H1 (cell line): ENCODE data around the gene PTPRT. TPM values are rescaled to one million over a fixed set of nuclear protein-coding genes. Genes with fewer than 3 reads are reported as not detected.

ENCODE experiments used
- CTCF ChIA-PET: fragments of 300-600 bp; sonication (Branson Sonifier 250); formaldehyde crosslinking; loops from one replicate; lab custom pipeline; 2021; ENCODE audit not compliant: partially characterized antibody; lab: Charles Lee
- POLR2A ChIA-PET: fragments of 300-600 bp; sonication (Branson Sonifier 250); formaldehyde crosslinking; loops from one replicate; lab custom pipeline; 2021; ENCODE audit warnings: inconsistent platforms; ENCODE audit not compliant: partially characterized antibody; lab: Charles Lee
- DNase-seq, 2 experiments: peaks; one replicate each; pipeline versions ENCODE4 v3.0.0 to v3.0.0-alpha.2; 2010 to 2022; ENCODE audit warnings: low spot score in 2 of 2, low read depth in 1 of 2, mixed read lengths in 1 of 2
- FAIRE-seq: peaks from 2 replicates; lab custom pipeline; 2011; peaks lifted over from hg19 to GRCh38; lab: Jason Lieb, UNC
- H2AFZ ChIP-seq: 2 replicates; pipeline ENCODE4 v1.8.1; 2012; ENCODE audit warnings: low read length, inconsistent platforms
- H2AK5ac ChIP-seq: 2 replicates; pipeline ENCODE4 v1.6.1; 2013; ENCODE audit warnings: low read depth, low read length
- H2BK120ac ChIP-seq: replicated peaks from 2 replicates; pipeline ENCODE3; 2013; ENCODE audit warnings: low read depth, low read length, inconsistent platforms
- H2BK12ac ChIP-seq: 2 replicates; pipeline ENCODE4 v1.6.1; 2013; ENCODE audit warnings: low read depth, low read length
- H2BK15ac ChIP-seq: 2 replicates; pipeline ENCODE4 v1.6.1; 2013; ENCODE audit warnings: low read length
- H2BK20ac ChIP-seq: 2 replicates; pipeline ENCODE4 v1.6.1; 2013; ENCODE audit warnings: low read length
- H2BK5ac ChIP-seq: 2 replicates; pipeline ENCODE4 v1.6.1; 2013; ENCODE audit warnings: low read depth, low read length
- H3K14ac ChIP-seq: 2 replicates; pipeline ENCODE4 v1.6.1; 2013; ENCODE audit warnings: inconsistent platforms; ENCODE audit not compliant: insufficient read length
- H3K18ac ChIP-seq: 2 replicates; pipeline ENCODE4 v1.6.1; 2013; ENCODE audit warnings: low read length; ENCODE audit errors: extremely low read depth
- H3K23ac ChIP-seq: 2 replicates; pipeline ENCODE4 v1.6.1; 2013; ENCODE audit warnings: inconsistent platforms; ENCODE audit not compliant: insufficient read length
- H3K23me2 ChIP-seq: 2 replicates; pipeline ENCODE4 v1.6.1; 2013; ENCODE audit warnings: low read depth, low read length
- H3K27ac ChIP-seq: 2 replicates; pipeline ENCODE4 v1.6.1; 2011; ENCODE audit warnings: low read depth, low read length, inconsistent platforms
- H3K27me3 ChIP-seq, 4 experiments: replicated peaks in 1 of 4; 1 replicate in 1 of 4; 2 replicates in 3 of 4; pipeline versions ENCODE4 v1.6.1 to v1.8.1; 2011 to 2013; ENCODE audit warnings: low read length in 3 of 4, mild to moderate bottlenecking in 3 of 4, inconsistent platforms in 2 of 4, mixed read lengths in 2 of 4, moderate library complexity in 1 of 4; ENCODE audit not compliant: control insufficient read depth in 3 of 4, insufficient read depth in 3 of 4; ENCODE audit errors: extremely low read depth in 1 of 4
- H3K36me3 ChIP-seq, 4 experiments: 2 replicates each; pipeline versions ENCODE4 v1.6.1 to v1.8.1; 2011 to 2013; ENCODE audit warnings: mild to moderate bottlenecking in 4 of 4, low read length in 3 of 4, moderate library complexity in 2 of 4, control low read depth in 1 of 4, inconsistent platforms in 1 of 4; ENCODE audit not compliant: insufficient read depth in 4 of 4, control insufficient read depth in 2 of 4
- H3K4ac ChIP-seq: replicated peaks from 2 replicates; pipeline ENCODE3; 2013; ENCODE audit warnings: low read length, low read depth, mixed read lengths, inconsistent platforms; ENCODE audit not compliant: insufficient read length
- H3K4me1 ChIP-seq, 4 experiments: replicated peaks in 1 of 4; 1 replicate in 1 of 4; 2 replicates in 3 of 4; pipeline versions ENCODE4 v1.6.1 to v1.8.1; 2011 to 2013; ENCODE audit warnings: low read length in 3 of 4, inconsistent platforms in 2 of 4, mixed read lengths in 1 of 4; ENCODE audit not compliant: insufficient read depth in 4 of 4, control insufficient read depth in 3 of 4
- H3K4me2 ChIP-seq, 2 experiments: 2 replicates each; pipeline versions ENCODE4 v1.6.1 to v1.8.1; 2011 to 2013; ENCODE audit warnings: low read depth in 2 of 2, low read length in 2 of 2, control low read depth in 1 of 2, inconsistent platforms in 1 of 2, mild to moderate bottlenecking in 1 of 2; ENCODE audit not compliant: insufficient read depth in 1 of 2
- H3K4me3 ChIP-seq, 4 experiments: fragments of 200-600, 300-600 bp in 1 of 4; sonication (generic), shearing (Covaris generic), sonication (Bioruptor Twin) in 1 of 4; 2 replicates each; pipeline versions ENCODE4 v1.5.1 to v1.8.1; 2011 to 2016; ENCODE audit warnings: low read length in 4 of 4, low read depth in 3 of 4, control low read depth in 2 of 4, inconsistent platforms in 2 of 4, mild to moderate bottlenecking in 2 of 4, mixed read lengths in 1 of 4, moderate library complexity in 1 of 4; ENCODE audit not compliant: insufficient read depth in 2 of 4; ENCODE audit errors: extremely low read depth in 1 of 4
- H3K56ac ChIP-seq: replicated peaks from 2 replicates; pipeline ENCODE3; 2013; ENCODE audit warnings: low read depth, mild to moderate bottlenecking, mixed read lengths, low read length, inconsistent platforms; ENCODE audit not compliant: insufficient read length
- H3K79me1 ChIP-seq: 2 replicates; pipeline ENCODE4 v1.6.1; 2013; ENCODE audit warnings: low read depth, low read length, control low read depth
- H3K79me2 ChIP-seq, 2 experiments: 2 replicates each; pipeline versions ENCODE4 v1.6.1 to v1.8.1; 2012 to 2013; ENCODE audit warnings: low read length in 2 of 2, mild to moderate bottlenecking in 2 of 2, inconsistent platforms in 1 of 2; ENCODE audit not compliant: insufficient read depth in 2 of 2, control insufficient read depth in 1 of 2
- H3K9ac ChIP-seq, 4 experiments: replicated peaks in 1 of 4; 1 replicate in 1 of 4; 2 replicates in 3 of 4; pipeline versions ENCODE4 v1.6.1 to v1.8.1; 2011 to 2013; ENCODE audit warnings: low read depth in 3 of 4, low read length in 3 of 4, control low read depth in 2 of 4, mild to moderate bottlenecking in 2 of 4, moderate library complexity in 2 of 4, inconsistent platforms in 1 of 4; ENCODE audit errors: extremely low read depth in 1 of 4
- H3K9me3 ChIP-seq, 2 experiments: 2 replicates each; pipeline versions ENCODE4 v1.6.1 to v1.8.1; 2012 to 2013; ENCODE audit warnings: mild to moderate bottlenecking in 2 of 2, moderate library complexity in 2 of 2, control low read depth in 1 of 2, inconsistent platforms in 1 of 2, low read depth in 1 of 2, low read length in 1 of 2, mixed read lengths in 1 of 2; ENCODE audit not compliant: insufficient read depth in 2 of 2
- H4K20me1 ChIP-seq, 2 experiments: replicated peaks in 1 of 2; 2 replicates each; pipeline versions ENCODE3 to v1.8.1; 2011 to 2013; ENCODE audit warnings: inconsistent platforms in 2 of 2, low read length in 2 of 2, mild to moderate bottlenecking in 1 of 2; ENCODE audit not compliant: insufficient read depth in 2 of 2, control insufficient read depth in 1 of 2
- H4K5ac ChIP-seq: 2 replicates; pipeline ENCODE4 v1.6.1; 2013; ENCODE audit warnings: low read length, low read depth, mixed read lengths, inconsistent platforms; ENCODE audit not compliant: insufficient read length
- H4K8ac ChIP-seq: 2 replicates; pipeline ENCODE4 v1.8.0; 2013; ENCODE audit warnings: mild to moderate bottlenecking, moderate library complexity, low read length, inconsistent platforms; ENCODE audit not compliant: insufficient read depth; ENCODE audit errors: extremely low read depth
- H4K91ac ChIP-seq: replicated peaks from 2 replicates; pipeline ENCODE3; 2013; ENCODE audit warnings: low read length, mixed read lengths, inconsistent platforms; ENCODE audit not compliant: insufficient read length
- ATF3 ChIP-seq: IDR thresholded peaks from 2 replicates; pipeline ENCODE4 v1.6.1; 2011; ENCODE audit warnings: low read depth, mild to moderate bottlenecking, low read length; ENCODE audit not compliant: insufficient read depth
- BRCA1 ChIP-seq: IDR thresholded peaks from 2 replicates; pipeline ENCODE4 v1.6.1; 2012; ENCODE audit warnings: low read depth, low read length, improper control_type of control experiment
- E2F6 ChIP-seq: IDR thresholded peaks from 2 replicates; pipeline ENCODE4 v1.6.1; 2012; ENCODE audit warnings: inconsistent platforms
- EP300 ChIP-seq, 2 experiments: IDR thresholded peaks; 1 replicate in 1 of 2; 2 replicates in 1 of 2; pipeline ENCODE4 v1.6.1; 2011 to 2012; ENCODE audit warnings: low read depth in 2 of 2, low read length in 2 of 2, mild to moderate bottlenecking in 2 of 2, borderline replicate concordance in 1 of 2, inconsistent platforms in 1 of 2, moderate library complexity in 1 of 2
- GTF2F1 ChIP-seq: IDR thresholded peaks from 2 replicates; pipeline ENCODE4 v1.6.1; 2012; ENCODE audit warnings: low read depth, low read length, improper control_type of control experiment, borderline replicate concordance
- KDM5A ChIP-seq: fragments of 200-600 bp; IDR thresholded peaks from 2 replicates; pipeline ENCODE4 v1.7.1; 2012; ENCODE audit warnings: mild to moderate bottlenecking, low read length, inconsistent platforms, mixed read lengths
- MAX ChIP-seq: IDR thresholded peaks from 2 replicates; pipeline ENCODE4 v1.6.1; 2012; ENCODE audit warnings: inconsistent platforms
- RNF2 ChIP-seq: fragments of 200-900, 300-1000 bp; sonication (generic); IDR thresholded peaks from 2 replicates; pipeline ENCODE4 v1.7.1; 2016; ENCODE audit warnings: borderline replicate concordance, low read depth, mild to moderate bottlenecking, antibody characterized with exemption, low read length; ENCODE audit not compliant: poor library complexity, severe bottlenecking; ENCODE audit errors: missing control alignments
- SIRT6 ChIP-seq: IDR thresholded peaks from one replicate; pipeline ENCODE4 v1.7.1; 2012; ENCODE audit warnings: low read length, inconsistent platforms
- SP2 ChIP-seq: IDR thresholded peaks from 2 replicates; pipeline ENCODE4 v1.6.1; 2012; ENCODE audit warnings: mild to moderate bottlenecking, low read length, inconsistent platforms
- SP4 ChIP-seq: IDR thresholded peaks from 2 replicates; pipeline ENCODE4 v1.6.1; 2012; ENCODE audit warnings: low read length, inconsistent platforms
- USF2 ChIP-seq: IDR thresholded peaks from 2 replicates; pipeline ENCODE4 v1.6.1; 2011; ENCODE audit warnings: low read length, improper control_type of control experiment
- YY1 ChIP-seq: IDR thresholded peaks from 2 replicates; pipeline ENCODE4 v1.6.1; 2011; ENCODE audit warnings: low read depth, mild to moderate bottlenecking, low read length
- polyA plus RNA-seq, 7 experiments: library from polyadenylated mRNA; depleted of rRNA in 3 of 7; stranded (reverse) in 5 of 7; unstranded in 2 of 7; fragments of >200 nt in 5 of 7; fragments of 200-250 nt in 2 of 7; gene quantifications; 1 replicate in 5 of 7; 2 replicates in 1 of 7; 4 replicates in 1 of 7; pipeline versions ENCODE4 v1.2.1 to v1.2.3, GENCODE V29; 2011 to 2013; ENCODE audit warnings: missing spikeins in 2 of 7, mixed read lengths in 2 of 7
- total RNA-seq: library from RNA; stranded (reverse); fragmentation: NEBNext Ultra II Directional; extraction: Animal tissue kit (Norgen Biotek cat#: 25700); gene quantifications from 2 replicates; pipeline ENCODE4 v1.2.1, GENCODE V29; 2021

The PTPRT gene
- total and polyA plus RNA-seq, 2 of the 8 experiments (the other 6 are each of a cell fraction or from before 2014, with no cell fraction given): 0.33 to 1.8 TPM

GRCh38 chr20:42294976-42295375, 894.7 kb downstream of the PTPRT start:
- H2BK120ac ChIP-seq: no peak overlapping the region
- H2AK5ac ChIP-seq: no peak overlapping the region
- H2BK12ac ChIP-seq: no peak overlapping the region
- no peak overlapping the region for H4K8ac ChIP-seq
- DNase-seq: no peak
- no peaks in the 10 kb centered on the region for H4K20me1 ChIP-seq
- no peak overlapping the region for H3K56ac ChIP-seq
- no peak overlapping the region for H4K91ac ChIP-seq
- no peaks in the 10 kb centered on the region for H3K79me2 ChIP-seq
- H3K4me1 ChIP-seq: no peaks in the 10 kb centered on the region
- no peak overlapping the region for H2BK15ac ChIP-seq
- ChIA-PET CTCF (interaction anchor here (1.6 kb wide), 1 partner anchor 11 kb away, joined by 4 read pairs; no protein-coding TSS in a partner anchor), POLR2A (no interaction called here)
- no peak overlapping the region for H3K27ac ChIP-seq
- no peak overlapping the region for H3K23ac ChIP-seq
- H3K4ac ChIP-seq: no peak overlapping the region
- no peak overlapping the region for H2BK20ac ChIP-seq
- no peak overlapping the region for H3K4me2 ChIP-seq
- no peak overlapping the region for H3K18ac ChIP-seq
- H3K27me3 ChIP-seq: peaks cover 0 to 1% (median 0%) of the 10 kb centered on the region in 4 experiments; a peak in 1 of 7 replicates
- H2BK5ac ChIP-seq: no peak overlapping the region
- no peaks in the 10 kb centered on the region for H3K79me1 ChIP-seq
- no peak overlapping the region for H2AFZ ChIP-seq
- no peaks in the 10 kb centered on the region for H3K9me3 ChIP-seq
- no peak overlapping the region for H4K5ac ChIP-seq
- no peaks in the 10 kb centered on the region for H3K36me3 ChIP-seq
- no peak overlapping the region for H3K14ac ChIP-seq
- H3K23me2 ChIP-seq: no peaks in the 10 kb centered on the region
- no peak overlapping the region for H3K4me3 ChIP-seq
- FAIRE-seq: no peak
- no peak overlapping the region for H3K9ac ChIP-seq
- no peak for TF ChIP-seq SIRT6
- TF ChIP-seq YY1: no peak
- TF ChIP-seq E2F6: no peak
- TF ChIP-seq KDM5A: no peak
- no peak for TF ChIP-seq GTF2F1
- no peak for TF ChIP-seq MAX
- TF ChIP-seq RNF2: no peak
- no peak for TF ChIP-seq EP300 (IDR thresholded peaks at IDR 0.05; ENCODE audit: borderline replicate concordance in 1 of 2, low read depth in 2 of 2, low read length in 2 of 2)
- no peak for TF ChIP-seq ATF3
- no peak for TF ChIP-seq SP2
- TF ChIP-seq USF2: no peak
- TF ChIP-seq SP4: no peak
- TF ChIP-seq BRCA1: no peak
